Measurements from ENCODE around the gene GNL2.
"Not testable (repeated sequence)": the region's sequence is repeated elsewhere in the genome, so short reads cannot be mapped to it uniquely, and the experiment has no call there.

Gene GNL2

DNA sequence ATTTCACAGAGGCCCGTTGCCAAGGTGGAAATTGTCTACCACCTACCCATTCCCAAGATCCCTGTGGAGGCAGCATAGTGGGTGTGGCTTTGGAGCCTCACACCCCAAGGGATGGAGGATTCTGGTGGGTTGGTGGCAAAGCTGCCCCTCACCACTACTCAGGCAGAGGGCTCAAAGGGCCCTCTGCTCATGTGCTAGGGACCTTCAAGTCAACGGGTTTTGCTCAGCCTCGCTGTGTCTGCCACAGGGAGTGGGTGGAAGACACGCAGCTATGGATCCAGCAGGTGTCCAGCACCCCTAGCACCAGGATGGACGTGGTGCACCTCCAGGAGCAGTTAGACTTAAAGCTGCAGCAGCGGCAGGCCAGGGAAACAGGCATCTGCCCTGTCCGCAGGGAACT, 36.7 kb downstream of the GNL2 start:
- DNase-seq, result no peak

DNA sequence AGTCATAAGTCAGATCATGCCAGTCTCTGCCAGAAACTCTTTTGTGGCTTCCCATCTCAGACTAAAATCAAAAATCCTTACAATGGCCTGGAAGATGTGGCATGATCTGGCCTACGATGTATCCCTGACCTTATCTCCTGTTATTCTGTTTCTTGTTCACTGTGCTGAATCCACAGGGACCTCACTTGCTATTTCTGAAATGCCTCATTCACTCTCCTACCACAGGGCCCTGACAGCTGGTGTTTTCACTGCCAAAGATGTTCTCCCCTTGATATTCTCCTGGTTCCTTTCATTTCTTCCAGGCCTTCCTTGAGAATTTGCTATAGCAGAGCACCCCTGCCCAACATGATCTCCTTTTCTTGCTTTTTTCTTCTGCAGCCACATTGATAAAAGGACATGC, 37.3 kb downstream of the GNL2 start:
- DNase-seq, result no peak

DNA sequence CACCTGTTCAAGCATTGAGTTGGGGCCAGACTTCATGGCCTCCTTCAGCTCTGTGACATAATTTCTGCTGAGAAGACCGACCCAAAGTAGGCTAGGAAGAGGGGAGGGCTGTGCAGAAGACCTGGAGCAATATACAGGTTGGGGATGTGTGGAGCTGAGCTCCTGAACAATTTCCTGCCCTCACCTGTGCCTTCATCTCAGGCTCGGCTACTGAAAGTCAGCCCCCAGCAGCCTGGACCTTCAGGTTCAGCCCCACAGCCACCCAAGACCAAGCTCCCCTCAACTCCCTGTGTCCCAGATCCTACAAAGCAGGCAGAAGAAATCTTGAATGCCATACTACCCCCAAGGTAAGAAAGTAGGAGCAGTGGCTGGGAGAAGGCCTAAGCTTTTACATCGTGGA, 38.3 kb downstream of the GNL2 start:
- DNase-seq, result no peak

DNA sequence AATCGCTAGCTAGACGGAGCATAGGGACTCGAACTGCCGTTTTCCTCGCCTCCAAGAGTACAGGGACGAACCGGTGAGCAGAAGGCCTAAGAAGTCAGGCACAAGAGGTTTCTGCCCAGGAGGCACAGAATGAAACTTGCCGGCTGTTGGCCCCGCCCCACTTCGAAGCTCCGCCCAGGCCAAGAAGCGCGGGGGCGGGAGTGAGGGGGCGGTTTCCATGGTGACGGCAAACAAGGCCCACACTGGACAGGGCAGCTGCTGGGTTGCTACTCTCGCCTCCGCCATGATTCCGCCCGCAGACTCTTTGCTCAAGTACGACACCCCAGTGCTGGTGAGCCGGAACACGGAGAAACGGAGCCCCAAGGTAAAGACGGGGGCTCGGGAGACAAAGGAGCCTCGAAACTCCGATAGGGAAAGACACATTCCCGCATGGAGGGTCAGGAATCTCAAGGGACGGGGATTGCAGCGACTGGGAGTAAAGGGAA, 39.0 kb downstream of the GNL2 start, which contains the start of gene DNALI1:
DNALI1 (plus strand) TSS at position 229 of the 485 bp plus-strand sequence; CDS start at position 284, 55 bp downstream.
- peak; percentile 87 for DNase-seq

DNA sequence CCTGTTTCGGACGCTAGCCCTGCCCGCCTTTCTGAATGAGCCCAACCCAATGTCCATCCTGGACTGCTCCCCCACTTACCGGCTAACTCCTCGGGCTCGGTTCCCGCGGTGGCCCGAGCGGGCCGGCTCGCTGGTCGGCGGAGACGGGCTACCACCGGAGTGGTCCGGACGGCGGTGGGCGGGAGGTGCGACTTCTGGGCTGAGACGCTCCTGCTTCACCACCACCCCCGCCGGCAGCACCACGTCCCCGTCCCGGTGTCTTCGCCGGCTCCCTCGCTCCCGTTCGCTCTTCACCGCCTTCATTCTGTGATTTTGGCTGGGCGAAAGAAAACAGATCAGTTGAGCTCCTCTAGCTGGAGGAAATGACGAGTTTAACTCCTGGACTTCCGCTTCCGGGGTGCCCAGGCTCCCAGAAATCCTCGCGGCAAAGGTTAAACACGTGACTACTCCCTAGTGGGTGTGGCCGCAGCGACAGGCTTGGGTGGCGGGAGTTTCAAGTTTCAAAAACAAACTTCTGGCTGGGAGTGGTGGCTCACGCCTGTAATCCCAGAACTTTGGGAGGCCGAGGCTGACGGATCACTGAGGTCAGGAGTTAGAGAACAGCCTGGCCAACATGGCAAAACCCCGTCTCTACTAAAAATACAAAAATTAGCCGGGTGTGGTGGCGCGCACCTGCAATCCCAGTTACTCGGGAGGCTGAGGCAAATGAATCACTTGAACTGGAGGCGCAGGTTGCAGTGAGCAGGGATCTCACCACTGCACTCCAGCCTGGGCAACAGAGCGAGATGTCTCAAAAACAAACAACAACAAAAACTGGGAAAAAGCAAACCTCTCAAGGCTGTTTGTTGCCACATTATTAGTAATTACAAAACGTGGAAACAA, 41.6 kb downstream of the GNL2 start, which contains the start of gene SNIP1:
SNIP1 (minus strand) TSS at position 367 of the 882 bp plus-strand sequence; CDS start at position 303, 64 bp downstream.
- DNase-seq, result peak; percentile 88

DNA sequence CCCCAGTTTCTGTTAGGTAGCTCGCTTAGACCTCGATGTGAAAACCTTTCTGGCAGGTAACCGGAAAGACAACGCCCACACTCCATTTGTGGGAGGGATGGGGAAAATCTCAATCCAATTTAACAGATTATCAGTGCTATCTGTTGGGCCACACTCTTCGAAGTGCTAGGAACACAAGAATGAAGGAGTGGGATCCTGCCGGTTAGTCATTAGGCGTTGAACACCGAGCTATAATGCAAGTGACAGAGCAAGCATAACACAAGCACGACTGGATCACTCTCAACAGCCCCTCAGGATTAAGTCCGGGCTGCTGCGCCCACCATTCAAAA, 42.2 kb downstream of the GNL2 start:
- no peak for DNase-seq

DNA sequence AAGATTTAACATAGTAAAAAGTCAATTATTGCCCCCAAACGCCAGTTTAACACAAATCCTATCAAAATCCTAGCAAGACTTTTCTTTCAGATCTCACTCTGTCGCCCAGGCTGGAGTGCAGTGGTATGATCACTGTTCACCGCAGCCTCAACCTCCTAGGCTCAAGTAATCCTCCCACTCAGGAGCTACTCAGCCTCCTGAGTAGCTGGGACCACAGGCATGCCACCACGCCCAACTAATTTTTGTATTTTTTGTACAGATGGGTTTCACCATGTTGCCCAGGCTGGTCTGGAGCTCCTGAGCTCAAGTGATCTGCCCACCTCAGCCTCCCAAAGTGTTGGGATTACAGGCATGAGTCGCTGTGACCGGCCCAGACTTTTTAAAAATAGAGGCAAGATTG, 46.4 kb downstream of the GNL2 start:
- DNase-seq, result no peak

DNA sequence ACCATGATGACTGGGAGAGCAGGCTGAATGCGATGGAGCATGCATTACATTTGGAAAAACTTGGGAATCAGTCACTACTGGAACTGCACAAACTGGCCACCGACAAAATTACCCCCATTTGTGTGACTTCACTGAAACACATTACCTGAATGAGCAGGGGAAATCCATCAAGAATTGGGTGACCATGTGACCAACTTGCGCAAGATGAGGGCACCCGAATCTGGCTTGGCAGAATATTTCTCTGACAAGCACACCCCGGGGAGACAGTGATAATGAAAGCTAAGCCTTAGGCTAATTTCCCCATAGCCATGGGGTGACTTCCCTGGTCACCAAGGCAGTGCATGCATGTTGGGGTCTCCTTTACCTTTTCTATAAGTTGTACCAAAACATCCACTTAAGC, 50.7 kb downstream of the GNL2 start:
- DNase-seq, result no peak

DNA sequence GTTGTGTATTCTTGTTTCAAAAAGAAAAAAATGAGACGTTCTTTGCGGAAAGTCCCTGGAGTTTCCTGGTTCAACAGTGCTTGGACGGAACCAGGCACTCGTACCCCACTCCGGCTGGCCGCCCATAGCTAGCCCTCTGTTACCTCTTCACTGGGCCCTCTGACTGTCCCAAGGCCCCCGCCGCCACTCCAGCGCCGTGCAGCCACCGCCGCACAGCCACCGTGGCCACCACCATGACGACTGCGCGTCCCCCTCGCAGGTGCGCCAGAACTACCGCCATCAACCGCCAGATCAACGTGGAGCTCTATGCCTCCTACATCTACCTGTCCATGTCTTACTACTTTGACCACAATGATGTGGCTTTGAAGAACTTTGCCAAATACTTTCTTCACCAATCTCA, 51.2 kb downstream of the GNL2 start:
- DNase-seq, result no peak

DNA sequence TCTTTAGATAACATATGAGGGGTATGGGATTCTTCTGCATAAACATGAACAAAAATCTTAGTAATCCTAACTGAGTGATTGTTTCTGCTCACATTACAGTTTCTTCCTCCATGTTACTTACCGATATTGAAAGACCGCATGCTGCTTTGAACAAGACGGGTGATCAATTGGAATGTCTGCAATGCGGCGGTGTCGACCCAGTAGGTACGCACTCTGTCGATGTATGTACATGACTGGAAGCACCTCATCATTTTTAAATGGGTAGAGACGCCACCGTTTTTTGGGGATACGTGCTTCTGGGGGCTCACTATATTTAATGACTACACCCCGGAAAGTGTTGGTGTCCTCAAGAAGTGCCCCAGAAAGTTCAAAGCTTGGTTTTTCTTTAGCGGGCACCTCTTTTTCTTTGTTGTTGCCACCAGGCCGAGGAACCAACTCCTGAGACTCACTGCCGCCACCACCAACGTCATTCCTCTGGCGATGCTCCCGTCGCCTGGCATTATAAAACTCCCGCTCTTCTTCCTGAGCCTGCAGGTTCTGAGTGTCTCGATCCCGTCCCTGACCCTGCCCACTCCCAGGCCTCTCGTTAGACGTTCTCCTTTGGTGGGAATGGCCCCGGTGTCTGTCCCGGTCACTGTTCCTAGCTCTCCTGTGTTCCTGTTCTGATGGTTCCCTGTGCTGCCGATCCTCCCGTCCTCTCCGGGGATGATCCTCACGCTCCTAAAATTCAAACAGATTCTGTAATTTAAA, 55.5 kb downstream of the GNL2 start:
- DNase-seq, result no peak

DNA sequence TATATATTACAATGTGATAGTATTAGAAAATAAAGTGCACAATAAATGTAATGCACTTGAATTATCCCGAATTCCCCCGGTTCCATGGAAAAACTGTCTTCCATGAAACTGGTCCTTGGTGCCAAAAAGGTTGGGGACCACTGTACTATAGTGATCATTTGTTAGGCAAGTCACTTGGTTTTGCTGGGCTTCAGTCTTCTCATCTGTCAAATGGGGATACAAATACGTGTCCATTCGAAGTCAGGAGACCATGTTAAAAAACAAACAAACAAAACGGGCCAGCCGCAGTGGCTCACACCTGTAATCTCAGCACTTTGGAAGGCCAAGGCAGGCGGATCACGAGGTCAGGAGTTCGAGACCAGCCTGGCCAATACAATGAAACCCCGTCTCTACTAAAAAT, 56.6 kb downstream of the GNL2 start:
- DNase-seq, result not testable (repeated sequence)

DNA sequence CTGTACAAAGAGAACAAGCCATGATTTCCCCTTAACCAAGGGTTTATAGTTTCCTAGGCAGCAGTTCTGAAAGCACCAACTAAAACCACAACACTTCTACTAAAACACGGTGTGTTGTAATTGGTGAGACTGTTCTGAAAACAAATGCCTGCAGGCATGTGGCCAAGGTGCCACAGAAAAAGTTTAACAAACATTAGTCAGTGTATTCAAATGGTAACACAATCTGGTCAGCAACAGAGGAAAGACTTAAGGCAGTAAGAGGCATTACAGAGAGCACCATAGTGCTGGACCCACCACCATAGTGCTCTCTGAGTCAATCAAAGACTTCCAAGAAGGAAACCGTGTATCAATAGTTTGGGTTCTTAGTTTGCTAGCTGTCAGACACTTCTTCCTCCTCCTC, 58.4 kb downstream of the GNL2 start:
- DNase-seq, result no peak

DNA sequence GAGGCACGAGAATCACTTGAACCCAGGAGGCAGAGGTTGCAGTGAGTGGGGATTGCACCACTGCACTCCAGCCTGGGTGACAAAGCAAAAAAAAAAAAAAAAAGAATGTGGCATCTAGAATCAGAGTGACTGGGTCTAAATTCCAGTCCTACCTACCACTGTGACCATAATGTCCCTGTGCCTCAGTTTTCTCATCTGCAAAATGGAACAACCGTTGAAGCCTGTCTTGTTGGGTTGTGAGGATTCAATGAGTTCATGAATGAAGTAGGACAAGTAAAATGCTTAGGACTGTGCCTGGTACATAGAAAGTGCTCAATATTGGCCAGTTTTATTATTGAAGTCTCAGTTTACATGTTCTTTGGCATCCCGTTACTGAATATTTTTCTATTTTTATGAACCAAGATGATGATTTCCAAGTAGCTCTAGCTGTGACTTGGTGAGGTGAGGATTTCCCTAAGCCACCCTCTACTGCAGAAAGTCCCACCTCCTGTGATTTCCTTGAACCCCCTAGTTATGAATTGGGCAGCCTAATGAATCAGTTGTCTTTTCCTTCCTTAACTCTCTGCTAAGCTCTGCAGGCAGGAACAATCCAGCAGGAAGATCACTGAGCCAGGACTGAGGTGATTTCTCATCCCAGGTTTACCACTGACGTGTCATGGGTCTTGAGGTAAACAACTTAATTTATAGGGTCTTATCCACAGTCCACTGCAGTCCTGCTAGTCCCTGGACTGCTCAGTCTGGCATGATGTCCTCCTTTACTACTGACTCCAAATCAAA, 62.2 kb downstream of the GNL2 start:
- DNase-seq, result no peak

DNA sequence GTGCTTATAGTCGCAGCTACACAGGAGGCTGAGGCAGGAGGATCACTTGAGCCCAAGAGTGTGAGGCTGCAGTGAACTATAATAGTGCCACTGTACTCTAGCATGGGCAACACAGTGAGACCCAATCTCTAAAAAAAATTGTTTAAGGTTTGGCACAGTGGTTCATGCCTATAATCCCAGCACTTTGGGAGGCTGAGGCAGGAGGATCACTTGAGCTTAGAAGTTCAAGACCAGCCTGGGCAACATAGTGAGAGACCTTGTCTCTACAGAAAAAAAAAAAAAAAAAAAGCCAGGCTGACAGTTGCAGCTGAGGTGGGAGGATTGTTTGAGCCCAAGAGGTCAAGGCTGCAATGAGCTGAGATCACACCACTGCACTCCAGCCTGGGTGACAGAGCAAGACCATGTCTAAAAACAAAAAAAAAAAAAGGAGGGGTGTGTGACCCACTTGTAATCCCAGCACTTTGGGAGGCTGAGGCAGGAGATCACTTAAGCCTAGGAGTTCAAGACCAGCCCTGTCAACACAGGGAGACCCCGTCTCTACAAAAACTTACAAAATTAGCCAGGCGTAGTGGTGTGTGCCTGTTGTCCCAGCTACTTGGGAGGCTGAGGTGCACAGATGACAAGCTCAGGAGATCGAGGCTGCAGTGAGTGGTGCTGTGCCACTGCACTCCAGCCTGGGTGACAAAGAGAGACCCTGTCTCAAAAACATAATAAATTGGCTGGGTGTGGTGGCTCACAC, 63.1 kb downstream of the GNL2 start:
- not testable (repeated sequence) for DNase-seq

DNA sequence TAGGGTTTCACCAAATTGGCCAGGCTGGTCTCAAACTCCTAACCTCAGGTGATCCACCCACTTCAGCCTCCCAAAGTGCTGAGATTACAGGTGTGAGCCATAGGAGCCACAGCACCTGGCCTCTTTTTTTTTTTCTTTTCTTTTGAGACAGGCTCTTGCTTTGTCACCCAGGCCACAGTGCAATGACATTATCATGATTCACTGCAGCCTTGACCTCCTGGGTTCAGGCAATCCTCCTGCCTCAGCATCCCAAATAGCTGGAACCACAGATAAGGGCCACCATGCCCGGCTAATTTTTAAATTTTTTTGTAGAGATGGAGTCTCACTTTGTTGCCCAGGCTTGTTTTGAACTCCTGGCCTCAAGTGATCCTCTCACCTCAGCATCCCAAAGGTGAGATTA, 65.8 kb downstream of the GNL2 start:
- DNase-seq, result not testable (repeated sequence)

DNA sequence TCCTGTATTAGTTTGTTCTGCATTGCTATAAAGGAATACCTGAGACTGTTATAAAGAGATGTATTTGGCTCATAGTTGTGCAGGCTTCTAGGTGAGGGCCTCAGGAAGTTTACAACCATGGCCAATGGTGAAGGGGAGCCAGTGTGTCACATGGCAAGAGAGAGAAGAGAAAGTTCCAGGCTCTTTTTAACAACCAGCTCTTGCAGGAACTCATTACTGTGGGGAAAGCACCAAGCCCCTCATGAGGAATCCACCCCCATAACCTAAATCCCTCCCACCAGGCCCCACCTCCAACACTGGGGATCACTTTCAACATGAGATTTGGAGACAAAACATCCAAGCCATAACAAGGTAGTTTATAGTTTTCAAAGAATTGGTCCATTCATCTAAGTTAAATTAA, 76.1 kb downstream of the GNL2 start:
- DNase-seq, result no peak

DNA sequence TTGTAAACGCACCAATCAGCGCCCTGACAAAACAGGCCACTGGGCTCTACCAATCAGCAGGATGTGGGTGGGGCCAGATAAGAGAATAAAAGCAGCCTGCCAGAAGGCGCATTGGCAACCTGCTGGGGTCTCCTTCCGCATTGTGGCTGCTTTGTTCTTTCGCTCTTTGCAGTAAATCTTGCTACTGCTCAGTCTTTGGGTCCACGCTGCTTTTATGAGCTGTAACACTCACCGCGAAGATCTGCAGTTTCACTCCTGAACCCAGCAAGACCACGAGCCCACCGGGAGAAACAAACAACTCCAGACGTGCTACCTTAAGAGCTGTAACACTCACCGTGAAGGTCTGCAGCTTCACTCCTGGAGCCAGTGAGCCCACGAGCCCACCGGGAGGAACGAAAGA, 76.8 kb downstream of the GNL2 start:
- DNase-seq, result not testable (repeated sequence)

DNA sequence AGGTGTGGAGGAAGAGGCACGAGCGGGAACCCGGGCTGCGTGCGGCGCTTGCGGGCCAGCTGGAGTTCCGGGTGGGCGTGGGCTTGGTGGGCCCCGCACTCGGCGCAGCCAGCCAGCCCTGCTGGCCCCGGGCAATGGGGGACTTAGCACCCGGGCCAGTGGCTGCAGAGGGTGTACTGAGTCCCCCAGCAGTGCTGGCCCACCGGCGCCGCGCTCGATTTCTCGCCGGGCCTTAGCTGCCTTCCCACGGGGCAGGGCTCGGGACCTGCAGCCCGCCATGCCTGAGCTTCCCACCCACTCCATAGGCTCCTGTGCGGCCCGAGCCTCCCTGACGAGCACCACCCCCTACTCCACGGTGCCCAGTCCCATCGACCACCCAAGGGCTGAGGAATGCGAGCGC, 77.5 kb downstream of the GNL2 start:
- not testable (repeated sequence) for DNase-seq

DNA sequence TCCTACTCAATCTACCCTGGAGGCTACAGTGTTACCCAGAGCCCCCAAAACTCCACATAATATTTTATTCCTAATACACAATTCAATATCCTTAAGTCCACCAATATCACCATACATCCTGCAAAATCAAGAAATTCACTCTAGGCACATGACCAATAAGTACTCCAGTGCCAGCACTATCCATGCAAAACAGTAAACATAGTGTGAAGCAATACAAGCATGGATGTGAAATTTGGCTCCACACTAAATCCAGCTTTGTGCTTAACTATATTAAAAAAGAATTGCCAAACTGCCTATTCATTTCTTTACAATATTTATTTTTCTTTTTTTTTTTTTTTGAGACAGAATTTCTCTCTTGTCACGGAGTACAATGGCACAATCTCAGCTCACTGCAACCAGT, 78.2 kb downstream of the GNL2 start:
- DNase-seq, result no peak
